GM18526 (cell line): Measurements from ENCODE around the gene ABCG4.

ENCODE experiments used
- POLR2A ChIP-seq: IDR thresholded peaks from 3 replicates; pipeline ENCODE4 v1.6.1; 2011; ENCODE audit not compliant: insufficient read length; ENCODE audit errors: extremely low read depth

ABCG4 gene

GRCh38 chr11:119149018-119149785 lies at the start of gene ABCG4:
ABCG4 (plus strand) TSS chr11:119149052; CDS start chr11:119149966, 914 bp downstream.
- no peak for TF ChIP-seq POLR2A

- no peak for TF ChIP-seq POLR2A
Measured at GRCh38 chr11:119099711-119100110, 49.1 kb upstream of the ABCG4 start.

DNA sequence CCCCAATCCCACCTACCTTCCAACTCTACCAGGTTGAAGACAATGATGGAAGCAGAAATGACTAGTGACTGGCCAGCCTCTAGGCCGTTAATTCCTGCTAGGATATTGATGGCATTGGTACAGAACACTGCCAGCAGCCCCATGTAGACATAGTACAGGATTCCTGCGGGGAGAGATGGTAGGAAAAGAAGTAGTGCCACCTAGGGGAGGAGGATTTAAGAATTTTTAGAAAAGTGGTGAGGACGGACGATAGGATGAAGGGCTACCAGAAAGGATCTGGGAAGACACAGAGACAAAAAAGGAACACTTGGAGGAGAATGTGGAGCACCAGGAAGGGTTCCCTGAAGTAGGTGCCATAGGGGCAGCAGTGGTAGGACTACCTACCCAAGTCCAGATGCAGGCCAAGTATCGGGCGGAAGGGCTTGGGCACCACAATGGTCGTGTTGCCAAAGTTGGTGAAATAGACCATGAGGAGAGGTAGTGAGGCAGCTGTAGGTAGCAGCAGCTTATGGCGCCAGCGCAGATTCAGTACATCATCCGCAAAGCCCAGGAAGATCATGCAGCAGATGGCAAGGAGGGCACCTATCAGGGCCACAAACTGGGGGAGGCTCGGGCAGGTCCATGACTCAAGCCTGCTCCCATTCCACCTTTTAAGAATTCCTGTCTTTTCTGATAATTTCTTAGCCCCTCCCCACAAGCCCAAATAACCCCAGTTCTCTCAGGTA lies 48.4 kb upstream of the ABCG4 start:
- no peak for TF ChIP-seq POLR2A

DNA sequence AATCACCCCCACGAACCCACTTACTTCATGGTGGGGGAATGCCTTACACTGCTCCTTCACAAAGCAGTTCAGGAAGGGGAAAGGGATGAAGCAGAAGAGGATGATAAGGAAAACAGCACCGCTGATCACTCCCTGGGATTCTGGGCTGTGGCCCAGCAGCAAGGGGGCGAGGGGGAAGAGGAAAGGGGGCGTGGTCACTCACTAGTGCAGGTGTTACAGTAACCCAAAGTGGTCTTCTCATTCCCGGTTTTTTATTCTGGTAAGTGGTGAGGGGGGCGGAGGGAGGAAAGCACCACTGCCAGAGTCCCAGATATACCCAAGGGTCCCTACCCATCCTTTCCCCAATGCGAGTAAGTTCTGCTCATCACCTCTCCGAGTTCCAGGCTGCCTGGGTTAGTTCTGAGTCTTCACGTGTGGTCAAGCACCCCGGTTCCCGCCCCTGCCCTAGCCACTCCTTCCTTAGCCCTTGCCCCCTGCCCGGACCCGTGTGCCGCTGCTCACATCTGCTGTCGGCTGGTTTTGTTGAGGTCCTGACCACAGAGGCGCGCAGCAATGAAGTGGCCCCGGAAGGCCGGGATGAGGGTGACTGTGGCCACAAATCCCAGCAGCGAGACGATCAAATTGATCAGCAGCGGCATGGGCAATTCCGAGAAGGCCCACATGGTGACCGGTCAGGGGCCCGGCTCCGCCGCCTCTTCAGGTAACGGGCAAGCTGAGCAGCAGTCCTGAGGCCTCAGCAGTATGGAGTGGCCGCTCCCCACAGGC lies 47.7 kb upstream of the ABCG4 start:
- no peak for TF ChIP-seq POLR2A

DNA sequence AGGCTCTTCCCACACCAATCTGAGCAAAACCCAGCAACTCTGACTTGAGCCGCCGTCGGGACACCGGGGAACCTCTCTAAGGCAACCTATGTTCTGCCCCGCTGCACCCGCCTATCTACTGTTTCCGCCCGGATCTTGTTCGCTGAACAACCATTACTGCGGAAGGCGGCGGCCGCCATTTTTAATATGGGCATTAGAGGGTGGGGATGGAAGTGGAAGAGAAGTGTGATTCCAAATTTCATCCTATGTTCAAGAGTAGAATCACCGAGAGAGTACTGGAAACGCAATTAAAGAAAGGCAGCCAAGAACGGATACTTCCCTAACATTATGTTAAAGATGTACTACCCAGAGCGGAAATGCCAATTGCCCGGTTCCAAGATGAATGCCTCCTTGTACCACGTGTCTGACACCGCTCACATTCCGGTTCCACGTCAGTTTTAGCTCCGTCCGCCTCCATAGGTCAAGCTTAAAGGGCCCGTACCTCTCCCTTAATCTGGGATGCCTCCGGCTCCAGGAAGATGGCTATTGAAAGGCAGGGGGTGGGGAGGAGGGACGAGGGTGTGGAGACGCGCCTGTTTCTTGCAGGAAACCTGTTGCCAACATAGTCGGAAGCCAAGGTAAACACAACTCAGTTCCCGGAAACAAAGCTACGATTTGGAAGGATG lies 47.0 kb upstream of the ABCG4 start, which contains the start of gene DPAGT1:
TSS of gene DPAGT1 (minus strand) at position 95 of the 665 bp plus-strand sequence. CDS start 198 bp downstream, outside the sequence.
- peak; percentile 51 for TF ChIP-seq POLR2A

GRCh38 chr11:119103793-119104192 lies 45.1 kb upstream of the ABCG4 start:
- no peak for TF ChIP-seq POLR2A

DNA sequence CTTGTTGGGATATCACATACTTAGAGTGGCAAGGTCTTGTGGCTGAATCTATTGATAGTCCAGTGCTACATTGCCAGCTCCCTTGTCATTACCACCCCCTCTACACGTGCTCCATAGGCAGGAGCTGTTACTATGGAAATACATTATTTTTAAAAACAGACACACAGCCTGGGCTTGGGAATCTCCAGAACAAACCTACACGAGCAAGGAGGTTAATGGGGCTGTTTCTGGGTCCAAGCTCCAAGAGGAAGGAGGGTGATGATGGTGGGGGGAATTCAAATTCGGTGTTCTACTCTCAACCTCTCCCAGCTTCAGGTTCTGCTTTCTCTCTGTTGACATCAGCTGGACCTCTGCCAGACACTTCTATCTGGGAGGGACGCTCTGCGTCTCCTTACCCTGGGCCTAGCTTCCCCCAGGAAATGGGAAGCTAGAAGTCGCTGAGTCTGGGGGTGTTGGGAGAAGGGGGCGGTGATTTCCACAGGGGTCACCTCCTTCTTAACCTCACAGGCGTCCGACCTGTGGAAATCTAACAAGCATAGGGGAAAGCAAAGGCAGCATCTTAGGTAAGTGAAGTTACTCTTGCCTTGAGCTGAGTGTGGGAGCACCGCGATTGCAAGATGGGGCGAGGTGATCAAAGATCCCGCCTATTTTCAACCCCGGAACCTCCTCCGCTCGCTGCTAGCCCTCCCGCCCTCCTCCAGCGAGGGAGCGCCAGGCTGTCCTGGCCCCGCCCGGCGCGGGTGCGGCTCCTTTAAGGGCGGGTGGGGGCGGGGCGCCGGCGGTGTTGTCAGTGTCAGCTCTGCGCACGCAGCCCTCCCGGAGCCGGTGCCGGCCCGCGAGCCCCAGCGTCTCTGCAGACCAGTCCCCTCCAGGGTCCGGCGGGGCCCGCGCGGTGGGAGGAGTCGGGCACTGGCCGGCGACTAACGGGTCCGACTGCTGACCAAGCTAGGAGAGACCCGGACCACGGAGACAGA lies 42.0 kb upstream of the ABCG4 start, which contains the start of gene C2CD2L:
TSS of gene C2CD2L (plus strand) at position 781 of the 974 bp plus-strand sequence. CDS start 398 bp downstream, outside the sequence.
- TF ChIP-seq POLR2A: peak; percentile 74

DNA sequence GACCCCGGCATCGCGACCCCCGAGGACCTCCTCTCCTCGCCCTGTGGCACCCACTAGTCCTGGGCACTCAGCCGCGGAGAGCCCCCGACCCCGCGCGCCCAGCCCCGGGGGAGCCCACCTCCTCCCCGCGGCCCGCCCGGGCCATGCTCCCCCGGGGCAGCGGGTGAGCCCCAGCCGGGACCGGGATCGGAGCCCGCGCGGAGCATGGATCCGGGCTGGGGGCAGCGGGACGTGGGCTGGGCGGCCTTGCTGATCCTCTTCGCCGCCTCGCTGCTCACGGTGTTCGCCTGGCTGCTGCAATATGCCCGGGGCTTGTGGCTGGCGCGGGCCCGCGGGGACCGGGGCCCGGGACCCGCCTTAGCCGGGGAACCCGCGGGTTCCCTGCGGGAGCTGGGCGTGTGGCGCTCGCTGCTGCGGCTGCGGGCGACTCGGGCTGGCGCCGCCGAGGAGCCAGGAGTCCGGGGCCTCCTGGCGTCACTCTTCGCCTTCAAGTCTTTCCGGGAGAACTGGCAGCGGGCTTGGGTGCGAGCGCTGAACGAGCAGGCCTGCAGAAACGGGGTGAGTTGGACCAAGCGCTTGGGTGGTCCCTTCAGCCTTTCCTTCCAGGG lies 41.2 kb upstream of the ABCG4 start:
- no peak for TF ChIP-seq POLR2A

GRCh38 chr11:119108146-119108856 lies 40.6 kb upstream of the ABCG4 start:
- no peak for TF ChIP-seq POLR2A

DNA sequence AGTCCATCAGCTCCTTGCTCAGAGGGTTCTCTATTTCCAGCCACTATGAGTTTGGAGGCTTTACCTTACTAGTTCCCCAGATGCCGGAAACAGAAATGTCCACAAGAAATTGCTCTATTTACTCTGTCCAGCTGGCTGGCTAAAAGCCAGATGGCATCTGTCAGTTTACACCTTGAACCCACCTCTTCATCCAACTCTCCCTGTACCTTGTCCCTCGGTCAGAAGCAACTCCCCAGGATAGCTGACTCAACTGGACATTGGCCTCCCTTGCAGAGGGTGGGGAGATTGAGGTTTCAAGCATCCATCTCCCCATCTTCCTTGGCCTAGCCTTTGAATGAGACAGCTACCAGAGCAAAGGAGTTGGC lies 40.0 kb upstream of the ABCG4 start:
- no peak for TF ChIP-seq POLR2A

GRCh38 chr11:119109843-119110242 lies 39.0 kb upstream of the ABCG4 start:
- TF ChIP-seq POLR2A: no peak

DNA sequence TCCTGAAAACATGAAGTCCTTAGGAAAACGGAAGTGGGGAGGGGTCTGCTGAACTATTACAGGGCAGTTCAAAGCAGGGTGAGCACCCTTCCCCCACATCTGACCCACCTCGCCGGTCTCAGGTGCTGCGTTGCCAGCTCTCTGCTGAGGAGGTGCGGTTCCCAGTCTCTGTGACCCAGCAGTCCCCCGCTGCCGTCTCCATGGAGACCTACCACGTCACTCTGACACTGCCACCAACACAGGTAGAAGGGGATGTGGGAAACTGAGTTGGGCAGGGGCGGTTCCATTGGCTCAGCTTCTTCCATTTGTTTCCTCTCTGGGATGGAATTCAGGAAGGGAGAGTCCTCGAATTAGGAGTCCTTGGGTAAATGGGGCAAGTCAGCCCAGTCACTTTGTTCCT lies 38.4 kb upstream of the ABCG4 start:
- TF ChIP-seq POLR2A: no peak
